Stimulated activated naive B cell treated with anti-CD40 and anti-IgM and Interleukin-4, amounts not matched to agents 10 μg/mL and 1 μg/mL and 100 μg/mL, for 72 hours (primary cell): ENCODE results near the gene PCID2.

Experiments
- ATAC-seq, 2 donors: fragments of 150-1000 bp; cut with Tn5 transposase; replicated peaks; 2 replicates each; pipeline ENCODE4 v1.10.0; 2021; ENCODE audit warnings: moderate library complexity in 1 of 2
- DNase-seq: peaks from one replicate; pipeline ENCODE4 v3.0.0; 2021
- H3K27ac Mint-ChIP-seq: one replicate; pipeline ENCODE4 v1.8.0; 2022; ENCODE audit warnings: mild to moderate bottlenecking, mixed read lengths
- H3K27me3 Mint-ChIP-seq, 2 donors: one replicate each; pipeline ENCODE4 v1.8.0; 2022; ENCODE audit warnings: mixed read lengths in 2 of 2
- H3K36me3 Mint-ChIP-seq, 2 donors: one replicate each; pipeline ENCODE4 v1.8.0; 2022; ENCODE audit warnings: mixed read lengths in 2 of 2, mild to moderate bottlenecking in 1 of 2
- H3K4me1 Mint-ChIP-seq, 2 donors: one replicate each; pipeline ENCODE4 v1.8.0; 2022; ENCODE audit warnings: mixed read lengths in 2 of 2, mild to moderate bottlenecking in 1 of 2
- H3K4me3 Mint-ChIP-seq, 2 donors: one replicate each; pipeline ENCODE4 v1.8.0; 2022; ENCODE audit warnings: mild to moderate bottlenecking in 2 of 2, mixed read lengths in 2 of 2, moderate library complexity in 1 of 2
- H3K9me3 Mint-ChIP-seq, 2 donors: one replicate each; pipeline ENCODE4 v1.8.0; 2022; ENCODE audit warnings: mixed read lengths in 2 of 2, mild to moderate bottlenecking in 1 of 2

PCID2 gene

DNA sequence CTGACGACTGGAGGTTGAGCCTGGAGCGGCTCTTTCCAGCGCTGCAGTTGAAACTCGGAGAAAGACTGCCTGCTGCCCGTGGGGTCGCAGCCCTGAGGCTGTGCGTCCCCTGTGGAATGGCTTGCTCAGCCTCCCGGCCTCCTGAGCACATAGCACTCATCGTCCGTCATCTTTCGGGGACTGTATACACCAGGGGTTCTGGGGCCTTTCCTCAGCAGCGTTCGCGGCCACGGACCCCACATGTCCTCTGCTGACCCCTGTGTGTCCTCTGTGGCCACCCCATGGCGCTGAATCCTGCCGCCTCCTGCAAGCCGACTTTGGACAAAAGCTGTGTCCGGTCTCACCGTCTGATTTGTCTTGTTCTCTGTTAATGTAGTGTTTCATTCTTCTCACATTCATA lies 21.3 kb upstream of the PCID2 start:
- Mint-ChIP-seq H3K36me3 (peaks cover 61 to 64% of the 10 kb centered on the region in 2 donors), H3K27ac (peak overlapping the region; percentile 39), H3K27me3 (no peaks in the 10 kb centered on the region), H3K9me3 (no peaks in the 10 kb centered on the region), H3K4me3 (no peak overlapping the region), H3K4me1 (peaks cover 0 to 3% of the 10 kb centered on the region in 2 donors)
- DNase-seq (no peak), ATAC-seq (no peak)

DNA sequence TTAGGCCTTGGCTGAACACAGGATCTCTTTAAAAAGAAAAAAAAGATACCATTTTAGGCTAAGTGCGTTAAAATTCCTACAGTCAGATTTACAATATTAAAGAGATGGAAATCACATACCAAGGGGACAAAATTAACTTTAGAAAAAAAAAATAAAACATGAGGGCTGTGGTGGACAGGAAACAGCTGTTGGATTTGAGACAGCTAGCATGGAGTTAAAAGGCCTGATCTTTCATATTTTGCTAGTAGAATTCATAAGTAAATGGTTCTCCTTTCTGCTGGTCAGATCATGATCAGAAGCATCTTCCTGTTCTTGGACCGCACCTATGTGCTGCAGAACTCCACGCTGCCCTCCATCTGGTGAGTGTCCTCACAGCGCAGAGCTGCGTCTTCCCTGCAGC lies 20.7 kb upstream of the PCID2 start:
- Mint-ChIP-seq H3K27me3 (no peaks in the 10 kb centered on the region), H3K4me3 (no peak overlapping the region), H3K9me3 (no peaks in the 10 kb centered on the region), H3K36me3 (peaks cover 62 to 68% of the 10 kb centered on the region in 2 donors), H3K27ac (no peak overlapping the region), H3K4me1 (peaks cover 0 to 3% of the 10 kb centered on the region in 2 donors)
- DNase-seq (no peak), ATAC-seq (no peak)

DNA sequence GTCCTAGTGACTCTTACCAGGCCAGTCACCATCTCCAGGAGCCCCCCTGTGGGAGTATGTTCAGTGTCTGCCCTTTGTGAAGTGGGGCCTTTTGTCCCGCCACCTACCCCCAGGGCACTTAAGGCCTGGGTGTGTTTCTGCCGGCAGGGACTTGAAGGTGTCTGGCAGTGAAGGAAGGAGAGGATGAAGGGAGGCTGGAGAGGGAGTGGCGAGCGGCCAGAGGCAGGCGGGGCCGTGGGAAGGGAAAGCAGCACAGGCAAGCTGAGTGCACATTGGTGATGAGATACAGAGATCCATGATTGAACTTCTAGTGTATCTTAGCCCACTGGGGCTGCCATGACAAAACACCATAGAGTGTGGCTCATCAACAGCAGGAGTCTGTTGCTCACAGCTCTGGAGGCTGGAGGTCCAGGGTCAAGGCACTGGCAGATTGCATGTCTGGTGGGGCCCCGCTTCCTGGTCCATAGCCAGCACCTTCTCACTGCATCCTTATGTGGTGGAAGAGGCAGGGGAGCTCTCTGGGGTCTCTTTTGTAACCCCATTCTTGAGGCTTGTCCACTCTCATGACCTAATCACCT lies 18.5 kb upstream of the PCID2 start:
- Mint-ChIP-seq H3K9me3 (no peaks in the 10 kb centered on the region), H3K27me3 (no peaks in the 10 kb centered on the region), H3K27ac (no peak overlapping the region), H3K4me1 (peaks cover 7% of the 10 kb centered on the region in 2 donors), H3K36me3 (peaks cover 56 to 62% of the 10 kb centered on the region in 2 donors), H3K4me3 (no peak overlapping the region)
- no peak for DNase-seq
- no peak for ATAC-seq

DNA sequence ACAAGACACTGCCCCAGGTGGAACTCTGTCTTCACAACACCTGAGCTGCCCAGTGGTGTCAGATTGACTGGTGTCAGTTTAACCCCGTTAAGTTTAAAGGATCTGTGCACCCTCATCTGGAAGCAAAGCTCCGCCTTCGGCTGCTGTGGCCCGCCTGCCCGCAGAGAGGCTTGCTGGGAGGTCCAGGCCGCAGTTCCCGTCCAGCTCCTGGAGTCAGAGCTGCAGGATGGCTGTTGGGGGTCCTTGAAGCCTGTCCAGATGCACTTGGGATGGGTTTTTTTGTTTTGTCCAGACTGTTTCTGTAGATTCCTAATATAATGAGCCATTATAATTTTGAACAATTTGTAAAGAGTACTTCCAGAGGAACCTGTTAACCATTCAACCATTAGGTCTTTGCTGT lies 17.0 kb upstream of the PCID2 start:
- no peak for ATAC-seq
- H3K27ac Mint-ChIP-seq = no peak overlapping the region
- no peak overlapping the region for H3K4me3 Mint-ChIP-seq
- H3K27me3 Mint-ChIP-seq = no peaks in the 10 kb centered on the region
- peaks cover 8 to 11% of the 10 kb centered on the region in 2 donors for H3K4me1 Mint-ChIP-seq
- no peak for DNase-seq
- H3K9me3 Mint-ChIP-seq = no peaks in the 10 kb centered on the region
- peaks cover 52 to 55% of the 10 kb centered on the region in 2 donors for H3K36me3 Mint-ChIP-seq

DNA sequence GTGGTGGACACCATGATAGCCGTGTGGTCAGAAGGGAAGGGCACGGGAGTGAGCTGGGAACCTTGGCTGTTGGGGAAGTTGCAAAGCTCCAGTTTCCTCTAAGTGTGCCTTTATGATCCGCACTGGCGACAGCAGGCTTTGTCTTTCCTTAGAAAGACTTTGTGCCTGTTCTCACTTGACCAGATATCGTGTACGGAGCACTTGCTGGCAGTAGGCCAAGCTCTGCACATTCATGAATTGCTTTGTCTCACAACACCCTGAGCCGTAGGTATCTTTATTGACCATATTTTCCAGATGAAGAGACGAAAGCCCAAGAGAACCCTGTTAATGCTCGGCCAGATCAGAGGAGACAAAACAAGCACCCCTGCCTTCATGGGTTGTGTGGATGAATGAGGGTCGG lies 16.0 kb upstream of the PCID2 start:
- no peaks in the 10 kb centered on the region for H3K9me3 Mint-ChIP-seq
- no peaks in the 10 kb centered on the region for H3K27me3 Mint-ChIP-seq
- H3K36me3 Mint-ChIP-seq = peaks cover 50 to 51% of the 10 kb centered on the region in 2 donors
- H3K4me1 Mint-ChIP-seq = peaks cover 9 to 18% of the 10 kb centered on the region in 2 donors
- H3K27ac Mint-ChIP-seq = peak overlapping the region; percentile 14
- ATAC-seq = no peak
- no peak for DNase-seq
- H3K4me3 Mint-ChIP-seq = no peak overlapping the region

DNA sequence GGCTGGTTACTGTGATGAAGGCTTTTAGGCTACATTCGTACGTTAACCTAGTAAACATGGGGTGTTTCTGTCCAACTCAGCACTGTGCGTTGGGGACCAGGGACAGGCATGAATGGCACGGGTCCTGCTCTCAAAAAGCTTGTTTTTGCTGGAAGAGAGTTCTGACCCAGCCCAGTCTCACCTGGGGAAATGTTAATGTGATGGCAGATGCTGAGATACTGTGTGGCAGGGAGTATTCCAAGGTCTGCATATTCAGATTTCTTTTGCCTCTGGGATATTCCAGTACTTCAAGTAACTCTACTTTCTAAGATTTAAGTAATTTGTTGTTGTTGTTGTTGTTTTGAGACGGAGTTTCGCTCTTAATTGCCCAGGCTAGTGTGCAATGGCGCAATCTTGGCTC lies 14.6 kb upstream of the PCID2 start:
- no peaks in the 10 kb centered on the region for H3K9me3 Mint-ChIP-seq
- peaks cover 46% of the 10 kb centered on the region in 2 donors for H3K36me3 Mint-ChIP-seq
- ATAC-seq (no peak), DNase-seq (no peak)
- no peak overlapping the region for H3K4me3 Mint-ChIP-seq
- no peaks in the 10 kb centered on the region for H3K27me3 Mint-ChIP-seq
- H3K27ac Mint-ChIP-seq = no peak overlapping the region
- peaks cover 10 to 25% of the 10 kb centered on the region in 2 donors for H3K4me1 Mint-ChIP-seq

DNA sequence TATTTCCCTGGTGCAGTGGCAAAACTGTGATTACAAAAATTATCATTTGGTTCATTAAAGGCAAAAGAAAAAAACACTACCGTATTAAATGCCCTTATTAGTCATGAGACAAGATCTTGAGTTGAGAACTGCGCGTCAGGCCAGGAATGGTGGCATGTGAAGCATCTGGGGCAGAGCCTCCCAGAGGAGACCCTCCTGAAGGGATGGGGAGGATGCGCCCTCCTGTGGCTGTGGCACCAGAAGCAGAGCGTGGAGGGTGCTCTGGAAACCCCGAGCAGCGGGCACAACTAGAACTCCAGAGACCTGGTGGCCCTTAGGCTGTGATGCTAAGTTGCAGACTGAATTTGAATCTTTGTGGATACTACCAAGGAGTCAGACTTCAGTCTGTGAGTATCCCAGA lies 12.4 kb upstream of the PCID2 start:
- Mint-ChIP-seq H3K4me1 (peaks cover 14 to 30% of the 10 kb centered on the region in 2 donors), H3K9me3 (no peaks in the 10 kb centered on the region), H3K4me3 (no peak overlapping the region), H3K36me3 (peaks cover 29 to 32% of the 10 kb centered on the region in 2 donors), H3K27ac (no peak overlapping the region), H3K27me3 (no peaks in the 10 kb centered on the region)
- no peak for DNase-seq
- ATAC-seq = no peak

DNA sequence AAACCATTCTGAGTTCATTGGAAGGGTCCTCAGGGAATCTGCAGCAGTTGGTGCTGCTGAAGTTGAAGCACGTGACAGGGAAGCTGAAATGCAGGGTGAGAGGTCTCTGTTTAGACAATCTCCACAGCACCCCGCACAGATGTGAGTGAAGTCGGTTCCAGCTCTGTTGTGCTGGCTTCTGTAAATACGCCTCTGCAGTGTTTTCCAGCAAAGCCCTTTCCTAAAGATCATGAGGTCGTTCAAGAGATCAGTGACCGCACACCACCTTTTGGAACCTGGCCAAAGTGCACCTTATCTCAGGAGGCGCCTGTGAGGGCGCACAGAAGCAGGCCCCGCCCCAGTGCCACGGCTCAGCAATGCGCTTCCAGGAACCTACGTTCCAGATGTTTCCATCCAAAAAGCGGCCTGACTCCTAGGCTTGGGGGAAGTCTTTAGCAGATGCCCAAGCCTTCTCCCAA lies 11.7 kb upstream of the PCID2 start:
- H3K27me3 Mint-ChIP-seq = no peaks in the 10 kb centered on the region
- H3K27ac Mint-ChIP-seq = peak overlapping the region; percentile 25
- peaks cover 14 to 30% of the 10 kb centered on the region in 2 donors for H3K4me1 Mint-ChIP-seq
- no peak overlapping the region for H3K4me3 Mint-ChIP-seq
- ATAC-seq (no peak), DNase-seq (no peak)
- H3K9me3 Mint-ChIP-seq = no peaks in the 10 kb centered on the region
- peaks cover 27 to 32% of the 10 kb centered on the region in 2 donors for H3K36me3 Mint-ChIP-seq

DNA sequence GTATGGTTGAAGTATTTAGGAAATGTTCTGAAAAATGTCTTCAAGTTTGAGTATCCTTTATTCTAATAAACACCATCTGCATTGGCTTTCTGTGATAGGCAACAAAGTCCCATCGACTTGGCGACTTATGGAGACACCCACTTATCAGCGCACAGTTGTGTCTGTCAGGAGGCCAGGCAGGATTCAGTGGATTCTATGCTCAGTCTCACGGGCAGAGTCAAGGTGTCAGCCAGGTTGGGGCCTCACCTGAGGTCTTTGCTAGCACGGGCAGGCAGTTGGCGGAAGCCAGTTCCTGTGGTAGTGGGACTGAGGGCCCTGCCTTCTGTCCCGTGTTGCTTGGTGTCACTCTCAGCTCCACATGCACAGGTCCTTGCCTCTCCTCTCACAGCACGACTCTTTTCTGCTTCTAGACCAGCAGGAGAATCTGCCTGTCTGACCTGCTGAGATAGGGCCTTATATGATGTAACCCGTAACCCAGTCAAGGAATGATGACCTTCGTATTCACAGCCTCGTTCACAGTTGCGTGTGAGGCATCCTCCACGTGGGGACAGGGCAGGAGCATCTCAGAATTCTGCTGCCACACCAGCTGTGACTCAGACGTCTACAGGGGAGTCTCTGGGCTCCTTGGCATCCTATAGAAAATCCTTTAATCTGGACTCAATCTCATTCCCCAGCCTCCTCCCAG lies 10.9 kb upstream of the PCID2 start:
- no peak overlapping the region for H3K4me3 Mint-ChIP-seq
- H3K4me1 Mint-ChIP-seq = peaks cover 14 to 30% of the 10 kb centered on the region in 2 donors
- DNase-seq (no peak), ATAC-seq (no peak)
- no peak overlapping the region for H3K27ac Mint-ChIP-seq
- no peaks in the 10 kb centered on the region for H3K9me3 Mint-ChIP-seq
- no peaks in the 10 kb centered on the region for H3K27me3 Mint-ChIP-seq
- peaks cover 22 to 25% of the 10 kb centered on the region in 2 donors for H3K36me3 Mint-ChIP-seq

DNA sequence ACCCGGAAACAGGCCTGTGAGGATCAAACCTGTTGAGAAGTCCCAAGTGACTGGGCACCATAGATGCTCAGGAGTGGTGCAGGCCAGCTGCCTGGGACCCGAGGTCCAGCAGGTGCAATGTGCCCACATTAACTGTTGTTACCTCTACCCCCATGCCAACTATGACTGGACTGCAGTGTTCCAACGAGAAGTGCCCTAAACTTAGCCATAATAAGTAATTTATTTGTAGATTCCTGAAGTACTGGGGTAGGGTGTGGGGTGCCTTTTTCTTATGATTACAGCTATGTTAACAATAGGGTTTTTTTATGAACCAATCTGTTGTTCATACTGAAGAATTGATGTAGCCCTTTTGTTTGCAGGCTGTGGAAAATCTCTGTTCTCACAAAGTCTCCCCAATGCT lies 10.1 kb upstream of the PCID2 start:
- DNase-seq = no peak
- no peak for ATAC-seq
- no peaks in the 10 kb centered on the region for H3K27me3 Mint-ChIP-seq
- H3K36me3 Mint-ChIP-seq = peaks cover 25 to 29% of the 10 kb centered on the region in 2 donors
- peaks cover 20 to 30% of the 10 kb centered on the region in 2 donors for H3K4me1 Mint-ChIP-seq
- no peaks in the 10 kb centered on the region for H3K9me3 Mint-ChIP-seq
- no peak overlapping the region for H3K4me3 Mint-ChIP-seq
- no peak overlapping the region for H3K27ac Mint-ChIP-seq

DNA sequence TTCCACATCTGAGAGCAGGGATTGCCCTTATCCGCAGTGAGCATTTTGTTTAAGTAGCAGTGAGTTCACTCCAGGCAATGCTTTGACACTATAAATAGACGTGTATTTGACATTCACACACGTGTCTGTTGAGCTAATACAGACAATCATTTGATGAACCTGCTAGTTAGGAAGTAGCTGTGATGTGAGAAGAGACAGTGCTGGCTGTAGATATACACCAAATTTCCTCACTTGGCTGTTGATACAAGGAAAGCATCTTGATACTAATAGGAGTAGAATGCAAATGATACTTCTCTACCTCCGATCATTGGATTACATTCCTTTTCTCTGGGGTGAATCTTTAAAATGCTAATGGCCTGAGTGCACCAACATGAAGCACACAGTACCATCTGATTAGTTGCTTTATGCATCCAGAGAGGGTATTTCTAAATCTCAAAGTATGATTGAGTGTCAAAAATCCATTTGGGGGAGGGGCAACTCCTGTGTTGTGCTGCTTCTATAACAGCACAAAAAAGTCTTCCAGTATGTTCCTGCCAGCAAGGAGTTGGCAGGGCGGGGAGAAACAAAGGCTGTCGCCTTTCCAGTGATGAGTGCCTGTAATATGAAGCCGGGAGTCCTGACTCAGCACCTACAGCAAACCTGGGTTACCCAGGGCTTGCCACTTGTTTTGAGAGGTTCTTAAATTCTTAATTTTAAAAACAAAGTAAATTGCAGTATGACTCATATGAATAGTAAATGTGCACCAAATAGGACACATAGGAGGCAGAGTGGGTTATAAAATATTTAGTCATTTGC lies 8.0 kb upstream of the PCID2 start:
- Mint-ChIP-seq H3K36me3 (peaks cover 20 to 23% of the 10 kb centered on the region in 2 donors), H3K27me3 (no peaks in the 10 kb centered on the region), H3K27ac (no peak overlapping the region), H3K9me3 (peaks cover 0 to 2% of the 10 kb centered on the region in 2 donors), H3K4me1 (peaks cover 16 to 30% of the 10 kb centered on the region in 2 donors), H3K4me3 (no peak overlapping the region)
- DNase-seq (no peak), ATAC-seq (no peak)

DNA sequence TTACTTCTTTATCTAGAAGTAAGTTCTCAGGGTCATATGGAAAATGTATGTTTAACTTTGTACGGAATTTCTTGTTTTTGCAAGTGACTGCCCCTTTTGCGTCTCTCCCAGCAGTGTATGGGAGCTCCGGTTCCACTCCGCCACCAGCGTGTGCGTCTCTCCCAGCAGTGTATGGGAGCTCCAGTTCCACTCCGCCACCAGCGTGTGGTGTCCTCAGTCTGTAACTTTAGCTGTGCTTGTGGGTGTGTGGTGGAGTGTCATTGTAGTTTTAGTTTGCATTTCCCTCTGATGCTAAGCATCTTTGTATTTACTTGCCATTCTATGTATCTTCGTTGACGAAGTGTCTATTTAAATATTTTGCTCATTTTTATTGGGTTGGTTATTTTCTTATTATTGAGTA lies 3.3 kb upstream of the PCID2 start:
- H3K9me3 Mint-ChIP-seq = peaks cover 0 to 2% of the 10 kb centered on the region in 2 donors
- ATAC-seq (no peak), DNase-seq (no peak)
- peaks cover 13 to 23% of the 10 kb centered on the region in 2 donors for H3K36me3 Mint-ChIP-seq
- peak overlapping the region; percentile 8 to 52 for H3K4me3 Mint-ChIP-seq
- H3K27ac Mint-ChIP-seq = no peak overlapping the region
- no peaks in the 10 kb centered on the region for H3K27me3 Mint-ChIP-seq
- H3K4me1 Mint-ChIP-seq = peaks cover 23 to 28% of the 10 kb centered on the region in 2 donors

DNA sequence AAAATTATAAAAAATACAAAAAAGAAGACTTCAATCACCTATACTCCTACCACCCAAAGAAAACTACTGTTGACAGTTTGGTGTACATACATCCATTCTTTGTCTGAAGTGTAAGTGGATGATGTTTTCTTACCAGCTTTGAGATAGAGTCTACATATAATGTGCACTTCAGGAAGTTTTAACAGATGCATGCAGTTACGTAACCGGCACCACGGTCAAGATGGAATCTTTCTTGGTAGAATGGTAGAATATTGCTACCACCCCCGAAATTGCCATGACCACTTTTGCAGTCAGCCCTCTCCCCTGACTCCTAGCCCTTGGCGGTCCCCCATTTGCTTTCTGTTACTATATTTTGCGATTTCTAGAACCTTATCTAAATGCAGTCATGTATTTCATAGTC lies 2.4 kb upstream of the PCID2 start:
- peaks cover 16 to 24% of the 10 kb centered on the region in 2 donors for H3K36me3 Mint-ChIP-seq
- no peak overlapping the region for H3K27ac Mint-ChIP-seq
- H3K9me3 Mint-ChIP-seq = peaks cover 0 to 2% of the 10 kb centered on the region in 2 donors
- no peaks in the 10 kb centered on the region for H3K27me3 Mint-ChIP-seq
- peaks cover 24 to 37% of the 10 kb centered on the region in 2 donors for H3K4me1 Mint-ChIP-seq
- H3K4me3 Mint-ChIP-seq = peak overlapping the region; percentile 1 to 36
- ATAC-seq = no peak
- no peak for DNase-seq

DNA sequence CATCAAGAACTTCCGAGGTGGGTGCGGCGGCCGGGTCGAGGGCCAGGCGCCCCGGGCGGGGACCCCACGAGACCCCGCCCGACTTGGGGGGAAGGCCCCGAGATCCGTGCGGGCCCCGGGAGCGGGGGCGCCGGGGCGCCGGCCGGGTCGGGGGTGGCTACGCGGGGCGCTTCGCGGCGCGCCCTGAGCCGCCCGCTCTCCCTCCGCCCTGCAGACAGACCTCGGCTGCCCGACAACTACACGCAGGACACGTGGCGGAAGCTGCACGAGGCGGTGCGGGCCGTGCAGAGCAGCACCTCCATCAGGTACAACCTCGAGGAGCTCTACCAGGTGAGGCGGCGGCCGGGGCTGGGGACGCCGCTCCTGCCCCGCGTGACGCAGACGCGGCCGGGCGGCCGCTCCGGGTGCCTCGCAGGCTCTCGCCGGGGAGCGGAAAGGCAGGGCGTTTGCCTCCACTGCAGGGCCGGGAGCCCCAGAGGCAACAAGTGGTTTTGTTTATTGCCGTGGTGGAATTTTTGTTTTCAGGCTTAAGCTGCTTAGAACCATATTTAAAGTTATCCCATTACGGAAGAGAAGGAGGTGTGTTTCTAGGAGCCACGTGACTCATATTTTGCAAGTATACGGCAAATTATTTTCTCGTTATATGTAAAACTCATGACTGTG lies 1.4 kb upstream of the PCID2 start:
- Mint-ChIP-seq H3K4me1 (peaks cover 32 to 46% of the 10 kb centered on the region in 2 donors), H3K27ac (peak overlapping the region; percentile 73)
- DNase-seq = peak; percentile 65

More for the DNA sequence above, 1.4 kb upstream of the PCID2 start:
- ATAC-seq = peak; percentile 60 to 63
- Mint-ChIP-seq H3K27me3 (no peaks in the 10 kb centered on the region), H3K36me3 (peaks cover 21 to 34% of the 10 kb centered on the region in 2 donors), H3K9me3 (peaks cover 0 to 2% of the 10 kb centered on the region in 2 donors), H3K4me3 (peak overlapping the region; percentile 82 to 83)
